Measurements from ENCODE around the gene ARPC1B. TPM values are rescaled to one million over a fixed set of nuclear protein-coding genes. Genes with fewer than 3 reads are reported as not detected.

The ARPC1B gene
- total RNA-seq, 4 donors from 2014 or later, result 24.7 to 38.7 (median 30.8) TPM

DNA sequence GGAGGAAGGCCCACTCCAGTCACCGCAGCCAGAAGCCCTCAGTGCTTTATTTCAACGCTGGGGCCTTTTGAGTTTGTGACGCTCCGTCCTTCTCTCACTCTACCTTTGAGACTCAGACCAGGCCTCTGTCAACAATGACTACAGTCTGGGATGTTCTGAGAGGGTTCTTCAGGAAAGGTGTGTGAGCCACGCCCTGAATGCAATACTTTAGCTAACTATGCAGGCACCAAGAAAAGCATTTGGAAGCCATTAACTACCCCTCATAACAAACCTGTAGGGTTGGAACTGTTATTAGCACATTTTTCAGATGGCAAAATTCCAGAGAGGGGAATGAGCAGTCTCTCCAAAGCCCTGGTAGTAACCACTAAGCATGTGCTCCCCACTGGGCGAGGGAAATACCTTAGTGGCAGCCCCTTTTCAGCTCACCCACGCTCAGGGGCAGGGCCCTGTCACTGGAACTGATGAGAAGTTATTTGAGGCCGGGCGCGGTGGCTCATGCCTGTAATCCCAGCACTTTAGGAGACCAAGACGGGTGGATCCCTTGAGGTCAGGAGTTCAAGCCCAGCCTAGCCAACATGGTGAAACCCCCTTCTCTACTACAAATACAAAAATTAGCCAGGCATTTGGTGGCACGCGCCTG is 5.7 kb upstream of the ARPC1B start:
- in situ Hi-C loops (cut with MboI; ENCODE audit: low sequenced_read_pairs in 4 of 4), result loop anchor here in 1 of 4 donors (10.0 kb wide), 1 partner anchor 46 kb away; no protein-coding TSS in a partner anchor
- Histone ChIP-seq H3K36me3 (peaks cover 0 to 39% of the 10 kb centered on the region in 2 donors), H3K9me3 (no peaks in the 10 kb centered on the region), H3K4me3 (no peak overlapping the region), H3K27me3 (no peaks in the 10 kb centered on the region), H3K4me1 (peaks cover 0 to 5% of the 10 kb centered on the region in 2 donors), H3K27ac (no peak overlapping the region)
- intact Hi-C loops (cut with DNase I; ENCODE audit: low total_unique reads), result no loop called here
- no peak for ATAC-seq
- TF ChIP-seq POLR2A (IDR thresholded peaks at IDR 0.05), result no peak
- DNase-seq, result no peak

GRCh38 chr7:99369767-99370391 is 4.7 kb upstream of the ARPC1B start:
- Histone ChIP-seq H3K36me3 (peaks cover 0 to 29% of the 10 kb centered on the region in 2 donors), H3K27me3 (no peaks in the 10 kb centered on the region), H3K9me3 (no peaks in the 10 kb centered on the region), H3K4me3 (no peak overlapping the region), H3K27ac (no peak overlapping the region), H3K4me1 (peaks cover 0 to 5% of the 10 kb centered on the region in 2 donors)
- ATAC-seq (no peak), DNase-seq (no peak)
- intact Hi-C loops (cut with DNase I; ENCODE audit: low total_unique reads) (no loop called here), in situ Hi-C loops (cut with MboI; ENCODE audit: low sequenced_read_pairs in 4 of 4) (loop anchor here in 1 of 4 donors (10.0 kb wide), 1 partner anchor 45 kb away; no protein-coding TSS in a partner anchor)
- no peak for TF ChIP-seq POLR2A (IDR thresholded peaks at IDR 0.05)
- TF ChIP-seq CTCF (IDR thresholded peaks at IDR 0.05 in 4 of 5, conservative IDR thresholded peaks at IDR 0.05 in 1 of 5), result no peak

GRCh38 chr7:99371376-99371920 is 3.1 kb upstream of the ARPC1B start:
- in situ Hi-C loops (cut with MboI; ENCODE audit: low sequenced_read_pairs in 4 of 4) (no loop called here), intact Hi-C loops (cut with DNase I; ENCODE audit: low total_unique reads) (no loop called here)
- DNase-seq, result no peak

GRCh38 chr7:99372275-99373090 is 2.0 kb upstream of the ARPC1B start:
- DNase-seq, result no peak
- no peak overlapping the region for H3K4me3 ChIP-seq
- H3K4me1 ChIP-seq, result peaks cover 0 to 9% of the 10 kb centered on the region in 2 donors
- TF ChIP-seq POLR2A (IDR thresholded peaks at IDR 0.05), result no peak
- TF ChIP-seq CTCF (IDR thresholded peaks at IDR 0.05 in 4 of 5, conservative IDR thresholded peaks at IDR 0.05 in 1 of 5), result no peak
- ATAC-seq, result no peak
- no peaks in the 10 kb centered on the region for H3K9me3 ChIP-seq
- H3K27me3 ChIP-seq, result no peaks in the 10 kb centered on the region
- peak overlapping the region in 1 of 4 donors; percentile 8 for H3K27ac ChIP-seq
- intact Hi-C loops (cut with DNase I; ENCODE audit: low total_unique reads) (no loop called here), in situ Hi-C loops (cut with MboI; ENCODE audit: low sequenced_read_pairs in 4 of 4) (no loop called here)
- peaks cover 0 to 3% of the 10 kb centered on the region in 2 donors for H3K36me3 ChIP-seq

More at GRCh38 chr7:99371376-99371920, 3.1 kb upstream of the ARPC1B start:
- Histone ChIP-seq H3K36me3 (peaks cover 0 to 13% of the 10 kb centered on the region in 2 donors), H3K9me3 (no peaks in the 10 kb centered on the region), H3K4me3 (no peak overlapping the region), H3K27ac (no peak overlapping the region), H3K27me3 (no peaks in the 10 kb centered on the region), H3K4me1 (peaks cover 0 to 9% of the 10 kb centered on the region in 2 donors)
- ATAC-seq, result no peak
- TF ChIP-seq CTCF (IDR thresholded peaks at IDR 0.05 in 4 of 5, conservative IDR thresholded peaks at IDR 0.05 in 1 of 5) (no peak), POLR2A (IDR thresholded peaks at IDR 0.05) (no peak)
